Fibroblast of the aortic adventitia (primary cell): ENCODE results near the gene SLC30A2. TPM values are rescaled to one million over a fixed set of nuclear protein-coding genes. Genes with fewer than 3 reads are reported as not detected.

ENCODE experiments used
- DNase-seq: peaks from one replicate; pipeline ENCODE4 v3.0.0-alpha.2; 2010; ENCODE audit warnings: low read depth
- H3K4me3 ChIP-seq: 2 replicates; pipeline ENCODE4 v1.5.1; 2011; ENCODE audit warnings: low read depth, mild to moderate bottlenecking, control low read depth, low read length, moderate library complexity
- total RNA-seq: library from RNA; depleted of rRNA; stranded (reverse); fragments of >200 nt; gene quantifications from 2 replicates; pipeline ENCODE4 v1.2.3, GENCODE V29; 2012; ENCODE audit warnings: low replicate concordance
- TF ChIP-seq, protein P1 (sequence below): IDR thresholded peaks from 2 replicates; pipeline ENCODE4 v1.5.1; 2011; ENCODE audit warnings: mild to moderate bottlenecking, low read length, control low read depth, inconsistent platforms; ENCODE audit not compliant: insufficient read depth

Gene SLC30A2
- total RNA-seq, 1 donor = not detected

DNA sequence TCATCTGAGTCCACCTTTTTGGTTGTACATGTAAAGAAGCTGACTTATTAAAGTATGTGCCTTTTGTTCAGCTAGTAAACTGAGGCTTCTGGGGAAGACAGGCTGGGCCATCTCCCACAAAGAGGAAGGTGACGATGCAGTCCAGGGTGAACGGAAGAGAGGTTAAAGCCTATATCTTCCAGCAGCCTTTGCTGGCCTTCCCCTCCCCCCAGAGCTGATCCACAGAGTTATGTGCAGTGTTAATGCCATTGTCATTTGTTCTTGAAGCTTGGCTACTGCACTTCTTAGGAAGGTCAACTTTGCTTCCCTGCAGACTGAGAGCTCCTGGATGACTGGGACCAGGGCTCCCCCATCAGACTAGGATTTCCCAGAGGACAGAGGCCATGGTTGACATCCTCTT, 2.2 kb downstream of the SLC30A2 start:
- no peak overlapping the region for H3K4me3 ChIP-seq
- no peak for DNase-seq
- TF ChIP-seq, protein P1, sequence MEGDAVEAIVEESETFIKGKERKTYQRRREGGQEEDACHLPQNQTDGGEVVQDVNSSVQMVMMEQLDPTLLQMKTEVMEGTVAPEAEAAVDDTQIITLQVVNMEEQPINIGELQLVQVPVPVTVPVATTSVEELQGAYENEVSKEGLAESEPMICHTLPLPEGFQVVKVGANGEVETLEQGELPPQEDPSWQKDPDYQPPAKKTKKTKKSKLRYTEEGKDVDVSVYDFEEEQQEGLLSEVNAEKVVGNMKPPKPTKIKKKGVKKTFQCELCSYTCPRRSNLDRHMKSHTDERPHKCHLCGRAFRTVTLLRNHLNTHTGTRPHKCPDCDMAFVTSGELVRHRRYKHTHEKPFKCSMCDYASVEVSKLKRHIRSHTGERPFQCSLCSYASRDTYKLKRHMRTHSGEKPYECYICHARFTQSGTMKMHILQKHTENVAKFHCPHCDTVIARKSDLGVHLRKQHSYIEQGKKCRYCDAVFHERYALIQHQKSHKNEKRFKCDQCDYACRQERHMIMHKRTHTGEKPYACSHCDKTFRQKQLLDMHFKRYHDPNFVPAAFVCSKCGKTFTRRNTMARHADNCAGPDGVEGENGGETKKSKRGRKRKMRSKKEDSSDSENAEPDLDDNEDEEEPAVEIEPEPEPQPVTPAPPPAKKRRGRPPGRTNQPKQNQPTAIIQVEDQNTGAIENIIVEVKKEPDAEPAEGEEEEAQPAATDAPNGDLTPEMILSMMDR = no peak

GRCh38 chr1:26041978-26042377, 3.9 kb downstream of the SLC30A2 start:
- no peak overlapping the region for H3K4me3 ChIP-seq
- no peak for DNase-seq
- TF ChIP-seq, protein P1 = no peak

DNA sequence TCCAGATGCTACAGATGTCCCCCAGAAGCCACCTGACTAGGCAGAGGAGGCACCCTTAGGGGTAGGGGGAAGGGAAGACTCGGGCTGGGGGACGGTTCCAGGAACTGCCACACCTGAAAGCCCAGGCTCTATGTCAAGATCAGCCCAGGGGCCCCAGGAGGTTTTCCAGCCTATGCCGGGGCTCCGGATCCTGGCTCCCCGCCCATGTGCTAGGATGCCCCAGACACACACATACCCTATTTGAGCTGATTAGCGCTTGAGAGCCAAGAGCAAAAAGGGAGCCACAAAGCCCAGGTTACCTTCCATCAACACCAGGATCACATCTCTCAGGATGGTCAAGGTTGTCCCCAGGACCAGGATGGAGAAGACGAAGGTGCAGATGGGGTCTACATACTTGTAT, 4.5 kb downstream of the SLC30A2 start:
- TF ChIP-seq, protein P1 = no peak
- no peak overlapping the region for H3K4me3 ChIP-seq
- DNase-seq = no peak

DNA sequence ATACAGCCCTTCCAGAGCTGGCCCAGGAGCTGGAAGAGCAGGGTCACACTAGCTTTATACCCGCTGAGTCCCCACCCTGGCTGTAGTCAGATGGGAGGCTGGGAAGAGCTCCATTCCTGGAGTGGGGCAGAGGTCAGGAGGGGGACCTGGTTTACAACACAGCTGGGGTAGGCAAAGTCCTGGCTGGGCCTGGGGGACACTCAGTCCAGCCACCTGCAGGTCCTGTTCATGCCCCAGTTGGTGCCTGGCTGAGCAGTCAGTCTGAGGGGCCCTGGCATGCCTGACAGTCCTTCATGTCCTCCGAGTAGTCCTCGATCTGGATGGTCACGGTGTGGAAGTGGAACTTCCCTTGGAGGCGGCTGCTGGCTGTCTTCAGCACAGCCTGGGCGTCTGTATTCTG, 7.0 kb downstream of the SLC30A2 start:
- TF ChIP-seq, protein P1 = no peak
- DNase-seq = no peak
- H3K4me3 ChIP-seq = no peak overlapping the region

DNA sequence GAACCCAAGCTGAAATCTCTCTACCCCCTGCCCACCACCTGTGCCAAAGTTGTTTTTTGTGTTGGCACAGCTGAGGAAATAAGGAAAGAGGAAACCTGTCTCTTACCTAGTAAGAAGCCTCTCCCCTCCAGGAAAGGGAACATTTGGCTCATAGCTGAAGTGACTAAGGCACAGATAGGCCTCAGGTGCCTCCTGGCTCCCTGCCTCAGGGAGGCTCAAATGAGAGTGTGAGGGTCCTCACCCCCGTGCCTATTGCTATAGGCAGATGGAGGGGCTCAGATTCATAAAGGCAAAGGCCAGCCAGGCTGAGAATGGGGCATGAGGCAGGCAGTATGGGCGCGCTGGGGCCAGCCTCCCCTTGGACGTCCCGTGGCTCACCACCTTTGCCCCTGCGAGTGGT, 7.4 kb downstream of the SLC30A2 start:
- no peak for DNase-seq
- no peak overlapping the region for H3K4me3 ChIP-seq
- TF ChIP-seq, protein P1 = no peak

- no peak overlapping the region for H3K4me3 ChIP-seq
- TF ChIP-seq, protein P1 = no peak
- no peak for DNase-seq
These were observed 8.0 kb downstream of the SLC30A2 start for GRCh38 chr1:26037904-26038303.

- no peak for DNase-seq
- TF ChIP-seq, protein P1 = no peak
- H3K4me3 ChIP-seq = no peak overlapping the region
These were observed 9.1 kb downstream of the SLC30A2 start for GRCh38 chr1:26036756-26037281.
